ENCODE data around the gene CNTNAP5. TPM values are rescaled to one million over a fixed set of nuclear protein-coding genes. Genes with fewer than 3 reads are reported as not detected.

The CNTNAP5 gene
- total RNA-seq, 1 experiment from 2014 or later, result not detected

GRCh38 chr2:124328397-124328796, 303.3 kb downstream of the CNTNAP5 start:
- ChIA-PET POLR2A (ENCODE audit: low non-redundant PET) (no interaction called here), CTCF (no interaction called here)
- TF ChIP-seq CTCF (conservative IDR thresholded peaks at IDR 0.05; ENCODE audit: low read depth, low read length) (no peak), EZH2 (IDR thresholded peaks at IDR 0.05; ENCODE audit: borderline replicate concordance, low read depth, low read length, poor library complexity, severe bottlenecking) (no peak)
- Histone ChIP-seq H3K4me3 (ENCODE audit: low read depth, low read length, poor library complexity, severe bottlenecking) (no peak overlapping the region), H3K4me1 (ENCODE audit: insufficient read depth, low read length, poor library complexity, severe bottlenecking) (no peaks in the 10 kb centered on the region), H3K36me3 (ENCODE audit: insufficient read depth, low read length, poor library complexity, severe bottlenecking) (no peaks in the 10 kb centered on the region), H3K27me3 (replicated peaks; ENCODE audit: insufficient read depth, low read depth, low read length, poor library complexity) (no peaks in the 10 kb centered on the region), H3K9me3 (ENCODE audit: low read depth, low read length, poor library complexity, severe bottlenecking) (no peaks in the 10 kb centered on the region), H3K27ac (ENCODE audit: low read depth, low read length, poor library complexity, severe bottlenecking) (no peak overlapping the region)
- no TSS peak for BruUV-seq (replicated peaks)
- intact Hi-C loops (cut with micrococcal nuclease; ENCODE audit: unreplicated experiment), result no loop called here
- no peak for DNase-seq (ENCODE audit: low spot score)

- intact Hi-C loops (cut with micrococcal nuclease; ENCODE audit: unreplicated experiment), result no loop called here
- Histone ChIP-seq H3K4me3 (ENCODE audit: low read depth, low read length, poor library complexity, severe bottlenecking) (no peak overlapping the region), H3K9me3 (ENCODE audit: low read depth, low read length, poor library complexity, severe bottlenecking) (no peaks in the 10 kb centered on the region), H3K27ac (ENCODE audit: low read depth, low read length, poor library complexity, severe bottlenecking) (no peak overlapping the region), H3K36me3 (ENCODE audit: insufficient read depth, low read length, poor library complexity, severe bottlenecking) (no peaks in the 10 kb centered on the region), H3K27me3 (replicated peaks; ENCODE audit: insufficient read depth, low read depth, low read length, poor library complexity) (no peaks in the 10 kb centered on the region), H3K4me1 (ENCODE audit: insufficient read depth, low read length, poor library complexity, severe bottlenecking) (no peaks in the 10 kb centered on the region)
- no peak for TF ChIP-seq CTCF (conservative IDR thresholded peaks at IDR 0.05; ENCODE audit: low read depth, low read length)
- TF ChIP-seq EZH2 (IDR thresholded peaks at IDR 0.05; ENCODE audit: borderline replicate concordance, low read depth, low read length, poor library complexity, severe bottlenecking), result no peak
- no TSS peak for BruUV-seq (replicated peaks)
- ChIA-PET CTCF (no interaction called here), POLR2A (ENCODE audit: low non-redundant PET) (no interaction called here)
- DNase-seq (ENCODE audit: low spot score), result no peak
Measured at GRCh38 chr2:124333784-124334183, 308.7 kb downstream of the CNTNAP5 start.

DNA sequence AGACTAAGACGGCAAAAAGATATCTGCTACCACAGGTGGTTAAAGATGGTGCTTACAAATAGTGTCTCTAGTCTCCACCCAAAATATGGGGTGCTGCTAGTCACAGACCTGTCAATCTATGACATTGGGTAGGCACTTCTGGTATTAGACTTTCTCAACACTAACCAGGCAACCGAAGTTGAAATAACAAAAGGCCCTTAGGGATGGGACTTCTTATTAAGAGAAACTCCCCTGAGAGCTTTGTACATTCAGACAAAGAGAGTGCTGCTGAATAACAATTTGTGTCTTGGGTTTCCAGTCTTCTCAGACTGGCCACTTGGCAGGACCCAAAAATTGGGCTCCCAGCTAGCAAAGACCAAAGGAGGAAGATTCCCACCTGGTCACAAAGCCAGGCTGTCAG, 310.0 kb downstream of the CNTNAP5 start:
- POLR2A ChIA-PET (ENCODE audit: low non-redundant PET), result no interaction called here
- no peak for TF ChIP-seq CTCF (conservative IDR thresholded peaks at IDR 0.05; ENCODE audit: low read depth, low read length)
- no peak for TF ChIP-seq EZH2 (IDR thresholded peaks at IDR 0.05; ENCODE audit: borderline replicate concordance, low read depth, low read length, poor library complexity, severe bottlenecking)
- Histone ChIP-seq H3K4me3 (ENCODE audit: low read depth, low read length, poor library complexity, severe bottlenecking) (no peak overlapping the region), H3K27me3 (replicated peaks; ENCODE audit: insufficient read depth, low read depth, low read length, poor library complexity) (no peaks in the 10 kb centered on the region), H3K9me3 (ENCODE audit: low read depth, low read length, poor library complexity, severe bottlenecking) (no peaks in the 10 kb centered on the region), H3K4me1 (ENCODE audit: insufficient read depth, low read length, poor library complexity, severe bottlenecking) (no peaks in the 10 kb centered on the region), H3K27ac (ENCODE audit: low read depth, low read length, poor library complexity, severe bottlenecking) (no peak overlapping the region), H3K36me3 (ENCODE audit: insufficient read depth, low read length, poor library complexity, severe bottlenecking) (no peaks in the 10 kb centered on the region)
- CTCF ChIA-PET, result no interaction called here
- intact Hi-C loops (cut with micrococcal nuclease; ENCODE audit: unreplicated experiment), result no loop called here
- no peak for DNase-seq (ENCODE audit: low spot score)
- no TSS peak for BruUV-seq (replicated peaks)
